ENCODE data around the gene SLC25A21. TPM values are rescaled to one million over a fixed set of nuclear protein-coding genes. Genes with fewer than 3 reads are reported as not detected.

The SLC25A21 gene
- total RNA-seq, 2 donors from 2014 or later: 1.2 TPM; not detected in 1

DNA sequence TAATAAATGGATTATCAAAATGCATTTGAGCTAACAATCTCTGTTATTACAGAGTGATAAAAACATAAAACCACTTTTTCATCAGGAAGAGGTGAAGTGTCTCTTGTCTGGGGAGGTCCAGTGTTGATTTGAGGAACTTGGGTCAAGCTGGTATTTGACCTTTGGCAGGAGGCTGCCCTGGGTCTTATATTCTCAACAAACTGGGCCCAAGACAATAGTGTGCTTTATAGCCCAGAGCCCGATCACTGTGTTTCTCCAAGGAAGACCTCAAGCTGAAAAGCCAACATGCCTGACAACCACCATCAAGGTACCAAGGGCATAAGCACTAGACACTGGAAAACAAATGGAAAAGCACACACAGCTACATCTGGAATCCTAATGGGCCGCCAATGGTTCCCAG lies 137.0 kb downstream of the SLC25A21 start:
- H3K4me1 ChIP-seq (ENCODE audit: control insufficient read depth in 1 of 2, low read depth in 2 of 2): peaks cover 24 to 33% of the 10 kb centered on the region in 2 donors
- H3K4me3 ChIP-seq: peak overlapping the region; percentile 37
- DNase-seq (ENCODE audit: low spot score): no peak
- no peaks in the 10 kb centered on the region for H3K27me3 ChIP-seq (replicated peaks; ENCODE audit: insufficient read depth)
- no peaks in the 10 kb centered on the region for H3K9me3 ChIP-seq
- peak overlapping the region; percentile 77 to 84 for H3K27ac ChIP-seq
- H3K36me3 ChIP-seq: no peaks in the 10 kb centered on the region
- TF ChIP-seq, protein P1, sequence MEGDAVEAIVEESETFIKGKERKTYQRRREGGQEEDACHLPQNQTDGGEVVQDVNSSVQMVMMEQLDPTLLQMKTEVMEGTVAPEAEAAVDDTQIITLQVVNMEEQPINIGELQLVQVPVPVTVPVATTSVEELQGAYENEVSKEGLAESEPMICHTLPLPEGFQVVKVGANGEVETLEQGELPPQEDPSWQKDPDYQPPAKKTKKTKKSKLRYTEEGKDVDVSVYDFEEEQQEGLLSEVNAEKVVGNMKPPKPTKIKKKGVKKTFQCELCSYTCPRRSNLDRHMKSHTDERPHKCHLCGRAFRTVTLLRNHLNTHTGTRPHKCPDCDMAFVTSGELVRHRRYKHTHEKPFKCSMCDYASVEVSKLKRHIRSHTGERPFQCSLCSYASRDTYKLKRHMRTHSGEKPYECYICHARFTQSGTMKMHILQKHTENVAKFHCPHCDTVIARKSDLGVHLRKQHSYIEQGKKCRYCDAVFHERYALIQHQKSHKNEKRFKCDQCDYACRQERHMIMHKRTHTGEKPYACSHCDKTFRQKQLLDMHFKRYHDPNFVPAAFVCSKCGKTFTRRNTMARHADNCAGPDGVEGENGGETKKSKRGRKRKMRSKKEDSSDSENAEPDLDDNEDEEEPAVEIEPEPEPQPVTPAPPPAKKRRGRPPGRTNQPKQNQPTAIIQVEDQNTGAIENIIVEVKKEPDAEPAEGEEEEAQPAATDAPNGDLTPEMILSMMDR (IDR thresholded peaks at IDR 0.05): no peak
- no peak for ATAC-seq (ENCODE audit: insufficient number of reproducible peaks, low FRiP score, low read depth)

DNA sequence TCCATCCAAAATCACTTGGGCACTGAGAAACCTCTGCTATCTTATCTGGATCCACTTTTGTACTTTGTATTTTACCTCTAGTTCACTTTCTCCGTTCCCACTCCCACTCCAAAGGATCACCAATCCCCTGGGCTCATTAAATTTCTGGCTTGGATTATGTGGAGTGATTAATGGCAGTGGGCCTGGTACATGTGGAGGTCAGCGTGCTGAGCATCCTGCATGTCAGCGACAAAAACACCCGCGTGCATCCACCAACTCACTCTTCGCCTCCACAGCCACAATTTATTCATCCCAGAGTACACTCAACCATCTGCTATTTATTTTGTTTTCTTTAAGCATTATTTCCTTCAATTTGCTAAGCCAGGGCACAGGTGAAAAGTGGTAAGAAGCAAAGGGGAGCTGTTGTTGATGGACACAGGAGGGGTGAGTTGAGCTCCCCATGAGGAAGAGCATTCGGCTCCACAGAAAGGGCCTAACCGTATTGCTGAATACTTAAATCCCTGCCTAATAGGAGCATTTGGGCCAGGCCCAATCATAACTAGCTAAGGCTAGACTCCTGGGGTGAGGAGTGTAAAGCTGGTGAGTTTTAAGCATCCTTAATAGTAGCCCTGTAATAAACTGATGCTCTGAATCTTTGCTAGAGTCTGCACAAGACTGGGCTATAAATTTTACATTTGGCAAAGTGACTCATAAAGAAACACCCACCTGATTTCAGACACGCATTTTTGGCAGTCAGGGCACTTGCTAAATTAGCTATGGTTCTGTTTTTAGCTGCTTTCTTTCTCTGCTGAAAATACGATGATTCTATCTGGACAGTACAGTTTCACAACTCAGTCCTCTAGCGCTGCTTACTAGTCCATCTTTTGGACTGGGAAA lies 137.8 kb downstream of the SLC25A21 start:
- Histone ChIP-seq H3K4me3 (peak overlapping the region; percentile 37), H3K27me3 (replicated peaks; ENCODE audit: insufficient read depth) (no peaks in the 10 kb centered on the region), H3K4me1 (ENCODE audit: control insufficient read depth in 1 of 2, low read depth in 2 of 2) (peaks cover 24 to 33% of the 10 kb centered on the region in 2 donors), H3K36me3 (no peaks in the 10 kb centered on the region), H3K27ac (peak overlapping the region; percentile 77 to 84), H3K9me3 (no peaks in the 10 kb centered on the region)
- DNase-seq (ENCODE audit: low spot score) (no peak), ATAC-seq (ENCODE audit: insufficient number of reproducible peaks, low FRiP score, low read depth) (peak; percentile 67)
- TF ChIP-seq, protein P1 (IDR thresholded peaks at IDR 0.05): no peak

DNA sequence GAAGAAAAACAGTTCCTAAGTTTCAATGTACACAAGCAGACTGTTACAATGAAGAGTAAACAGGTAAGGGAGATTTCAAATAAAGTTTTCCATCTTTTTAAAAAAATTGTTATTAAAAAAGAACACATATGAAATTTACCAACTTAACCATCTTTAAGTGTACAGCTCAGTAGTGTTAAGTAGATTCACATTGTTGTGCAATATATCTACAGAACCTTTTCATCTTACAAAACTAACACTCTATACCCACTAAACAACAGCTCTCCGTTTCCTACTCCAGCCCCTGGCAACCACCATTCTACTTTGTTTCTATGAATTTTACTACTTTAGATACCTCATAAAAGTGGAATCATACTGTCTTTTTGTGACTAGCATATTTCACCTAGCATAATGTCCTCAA lies 139.5 kb downstream of the SLC25A21 start:
- H3K9me3 ChIP-seq: no peaks in the 10 kb centered on the region
- TF ChIP-seq, protein P1 (IDR thresholded peaks at IDR 0.05): no peak
- DNase-seq (ENCODE audit: low spot score): no peak
- no peaks in the 10 kb centered on the region for H3K27me3 ChIP-seq (replicated peaks; ENCODE audit: insufficient read depth)
- H3K4me1 ChIP-seq (ENCODE audit: control insufficient read depth in 1 of 2, low read depth in 2 of 2): peaks cover 24 to 33% of the 10 kb centered on the region in 2 donors
- no peak overlapping the region for H3K4me3 ChIP-seq
- H3K27ac ChIP-seq: no peak overlapping the region
- H3K36me3 ChIP-seq: no peaks in the 10 kb centered on the region
- no peak for ATAC-seq (ENCODE audit: insufficient number of reproducible peaks, low FRiP score, low read depth)

DNA sequence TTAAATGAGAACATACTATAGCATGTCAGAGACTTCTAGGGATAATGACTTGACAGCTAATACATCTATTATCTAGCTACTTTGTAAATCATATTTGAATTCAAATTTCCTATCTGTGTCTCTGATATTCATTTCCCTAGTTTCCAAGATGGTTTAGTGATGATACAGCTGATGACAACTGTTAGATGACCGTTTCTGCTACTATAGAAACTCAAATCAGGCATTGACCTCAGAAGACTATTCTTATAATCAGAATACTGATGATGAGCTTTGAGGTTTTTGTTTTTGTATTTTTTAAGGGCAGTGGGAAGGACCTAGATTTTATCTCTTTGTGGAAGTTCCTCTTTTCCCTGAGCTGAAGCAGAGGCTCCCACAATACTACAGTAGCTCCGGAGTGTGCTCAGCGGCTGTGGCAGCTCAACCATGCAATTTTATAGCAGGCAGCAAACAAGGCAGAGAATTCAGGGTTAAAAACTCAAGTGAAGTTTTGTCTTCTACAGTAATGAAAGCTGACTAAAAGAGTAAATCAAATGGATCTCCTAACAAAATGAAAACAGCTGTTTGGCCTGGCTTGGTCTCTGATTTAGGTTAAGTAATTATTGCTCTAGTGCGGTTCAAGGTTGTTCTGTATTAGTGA lies 145.1 kb downstream of the SLC25A21 start:
- ATAC-seq (ENCODE audit: insufficient number of reproducible peaks, low FRiP score, low read depth): no peak
- TF ChIP-seq, protein P1 (IDR thresholded peaks at IDR 0.05): no peak
- DNase-seq (ENCODE audit: low spot score): no peak
- Histone ChIP-seq H3K4me3 (no peak overlapping the region), H3K36me3 (no peaks in the 10 kb centered on the region), H3K9me3 (no peaks in the 10 kb centered on the region), H3K27ac (no peak overlapping the region), H3K27me3 (replicated peaks; ENCODE audit: insufficient read depth) (no peaks in the 10 kb centered on the region), H3K4me1 (ENCODE audit: control insufficient read depth in 1 of 2, low read depth in 2 of 2) (peaks cover 0 to 20% of the 10 kb centered on the region in 2 donors)

DNA sequence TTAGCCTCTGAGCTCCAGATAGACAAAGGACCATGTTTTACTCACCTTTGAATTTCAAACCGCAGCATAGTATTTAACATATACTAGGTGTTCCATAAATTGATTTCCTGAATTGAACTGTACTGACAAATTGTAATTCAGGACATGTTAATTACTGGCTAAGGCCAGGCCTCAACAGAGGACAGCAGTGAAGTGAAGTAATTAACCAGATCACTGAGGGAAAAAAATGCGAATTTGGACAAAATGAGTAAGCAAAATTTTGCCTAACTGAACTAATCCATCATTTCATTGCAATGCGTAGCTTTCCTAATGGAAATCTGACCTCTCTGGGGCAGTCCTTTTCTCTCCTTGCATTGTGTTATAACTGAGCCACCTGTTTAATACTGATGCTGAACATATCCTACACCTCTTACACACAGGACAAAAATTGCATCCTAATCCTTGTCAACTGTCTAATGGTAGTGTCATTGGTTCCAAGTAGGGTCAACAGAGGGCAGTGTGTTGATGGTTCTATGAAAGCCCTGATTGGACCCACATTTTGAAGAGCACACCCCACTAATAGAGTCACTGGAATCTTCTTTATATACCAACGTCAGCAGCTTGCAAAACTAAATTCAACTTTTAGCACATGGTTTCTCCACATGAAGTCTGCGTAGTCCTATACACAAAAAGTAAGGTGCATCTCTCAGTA lies 148.4 kb downstream of the SLC25A21 start:
- ATAC-seq (ENCODE audit: insufficient number of reproducible peaks, low FRiP score, low read depth) (no peak), DNase-seq (ENCODE audit: low spot score) (no peak)
- peaks cover 0 to 20% of the 10 kb centered on the region in 2 donors for H3K4me1 ChIP-seq (ENCODE audit: control insufficient read depth in 1 of 2, low read depth in 2 of 2)
- TF ChIP-seq, protein P1 (IDR thresholded peaks at IDR 0.05): no peak
- no peaks in the 10 kb centered on the region for H3K27me3 ChIP-seq (replicated peaks; ENCODE audit: insufficient read depth)
- H3K9me3 ChIP-seq: no peaks in the 10 kb centered on the region
- no peak overlapping the region for H3K27ac ChIP-seq
- H3K36me3 ChIP-seq: no peaks in the 10 kb centered on the region
- H3K4me3 ChIP-seq: no peak overlapping the region

Measured in thoracic aorta (tissue), 2 donors.